H1 (cell line): ENCODE measurements around the gene RNF133. TPM values are rescaled to one million over a fixed set of nuclear protein-coding genes. Genes with fewer than 3 reads are reported as not detected.

Source experiments
- CTCF ChIA-PET: fragments of 300-600 bp; sonication (Branson Sonifier 250); formaldehyde crosslinking; loops from one replicate; lab custom pipeline; 2021; ENCODE audit not compliant: partially characterized antibody; lab: Charles Lee
- POLR2A ChIA-PET: fragments of 300-600 bp; sonication (Branson Sonifier 250); formaldehyde crosslinking; loops from one replicate; lab custom pipeline; 2021; ENCODE audit warnings: inconsistent platforms; ENCODE audit not compliant: partially characterized antibody; lab: Charles Lee
- DNase-seq, 2 experiments: peaks; one replicate each; pipeline versions ENCODE4 v3.0.0 to v3.0.0-alpha.2; 2010 to 2022; ENCODE audit warnings: low spot score in 2 of 2, low read depth in 1 of 2, mixed read lengths in 1 of 2
- FAIRE-seq: peaks from 2 replicates; lab custom pipeline; 2011; peaks lifted over from hg19 to GRCh38; lab: Jason Lieb, UNC
- H2AFZ ChIP-seq: 2 replicates; pipeline ENCODE4 v1.8.1; 2012; ENCODE audit warnings: low read length, inconsistent platforms
- H2AK5ac ChIP-seq: 2 replicates; pipeline ENCODE4 v1.6.1; 2013; ENCODE audit warnings: low read depth, low read length
- H2BK120ac ChIP-seq: replicated peaks from 2 replicates; pipeline ENCODE3; 2013; ENCODE audit warnings: low read depth, low read length, inconsistent platforms
- H2BK12ac ChIP-seq: 2 replicates; pipeline ENCODE4 v1.6.1; 2013; ENCODE audit warnings: low read depth, low read length
- H2BK15ac ChIP-seq: 2 replicates; pipeline ENCODE4 v1.6.1; 2013; ENCODE audit warnings: low read length
- H2BK20ac ChIP-seq: 2 replicates; pipeline ENCODE4 v1.6.1; 2013; ENCODE audit warnings: low read length
- H2BK5ac ChIP-seq: 2 replicates; pipeline ENCODE4 v1.6.1; 2013; ENCODE audit warnings: low read depth, low read length
- H3K14ac ChIP-seq: 2 replicates; pipeline ENCODE4 v1.6.1; 2013; ENCODE audit warnings: inconsistent platforms; ENCODE audit not compliant: insufficient read length
- H3K18ac ChIP-seq: 2 replicates; pipeline ENCODE4 v1.6.1; 2013; ENCODE audit warnings: low read length; ENCODE audit errors: extremely low read depth
- H3K23ac ChIP-seq: 2 replicates; pipeline ENCODE4 v1.6.1; 2013; ENCODE audit warnings: inconsistent platforms; ENCODE audit not compliant: insufficient read length
- H3K23me2 ChIP-seq: 2 replicates; pipeline ENCODE4 v1.6.1; 2013; ENCODE audit warnings: low read depth, low read length
- H3K27ac ChIP-seq: 2 replicates; pipeline ENCODE4 v1.6.1; 2011; ENCODE audit warnings: low read depth, low read length, inconsistent platforms
- H3K27me3 ChIP-seq, 4 experiments: replicated peaks in 1 of 4; 1 replicate in 1 of 4; 2 replicates in 3 of 4; pipeline versions ENCODE4 v1.6.1 to v1.8.1; 2011 to 2013; ENCODE audit warnings: low read length in 3 of 4, mild to moderate bottlenecking in 3 of 4, inconsistent platforms in 2 of 4, mixed read lengths in 2 of 4, moderate library complexity in 1 of 4; ENCODE audit not compliant: control insufficient read depth in 3 of 4, insufficient read depth in 3 of 4; ENCODE audit errors: extremely low read depth in 1 of 4
- H3K36me3 ChIP-seq, 4 experiments: 2 replicates each; pipeline versions ENCODE4 v1.6.1 to v1.8.1; 2011 to 2013; ENCODE audit warnings: mild to moderate bottlenecking in 4 of 4, low read length in 3 of 4, moderate library complexity in 2 of 4, control low read depth in 1 of 4, inconsistent platforms in 1 of 4; ENCODE audit not compliant: insufficient read depth in 4 of 4, control insufficient read depth in 2 of 4
- H3K4ac ChIP-seq: replicated peaks from 2 replicates; pipeline ENCODE3; 2013; ENCODE audit warnings: low read length, low read depth, mixed read lengths, inconsistent platforms; ENCODE audit not compliant: insufficient read length
- H3K4me1 ChIP-seq, 4 experiments: replicated peaks in 1 of 4; 1 replicate in 1 of 4; 2 replicates in 3 of 4; pipeline versions ENCODE4 v1.6.1 to v1.8.1; 2011 to 2013; ENCODE audit warnings: low read length in 3 of 4, inconsistent platforms in 2 of 4, mixed read lengths in 1 of 4; ENCODE audit not compliant: insufficient read depth in 4 of 4, control insufficient read depth in 3 of 4
- H3K4me2 ChIP-seq, 2 experiments: 2 replicates each; pipeline versions ENCODE4 v1.6.1 to v1.8.1; 2011 to 2013; ENCODE audit warnings: low read depth in 2 of 2, low read length in 2 of 2, control low read depth in 1 of 2, inconsistent platforms in 1 of 2, mild to moderate bottlenecking in 1 of 2; ENCODE audit not compliant: insufficient read depth in 1 of 2
- H3K4me3 ChIP-seq, 4 experiments: fragments of 200-600, 300-600 bp in 1 of 4; sonication (generic), shearing (Covaris generic), sonication (Bioruptor Twin) in 1 of 4; 2 replicates each; pipeline versions ENCODE4 v1.5.1 to v1.8.1; 2011 to 2016; ENCODE audit warnings: low read length in 4 of 4, low read depth in 3 of 4, control low read depth in 2 of 4, inconsistent platforms in 2 of 4, mild to moderate bottlenecking in 2 of 4, mixed read lengths in 1 of 4, moderate library complexity in 1 of 4; ENCODE audit not compliant: insufficient read depth in 2 of 4; ENCODE audit errors: extremely low read depth in 1 of 4
- H3K56ac ChIP-seq: replicated peaks from 2 replicates; pipeline ENCODE3; 2013; ENCODE audit warnings: low read depth, mild to moderate bottlenecking, mixed read lengths, low read length, inconsistent platforms; ENCODE audit not compliant: insufficient read length
- H3K79me1 ChIP-seq: 2 replicates; pipeline ENCODE4 v1.6.1; 2013; ENCODE audit warnings: low read depth, low read length, control low read depth
- H3K79me2 ChIP-seq, 2 experiments: 2 replicates each; pipeline versions ENCODE4 v1.6.1 to v1.8.1; 2012 to 2013; ENCODE audit warnings: low read length in 2 of 2, mild to moderate bottlenecking in 2 of 2, inconsistent platforms in 1 of 2; ENCODE audit not compliant: insufficient read depth in 2 of 2, control insufficient read depth in 1 of 2
- H3K9ac ChIP-seq, 4 experiments: replicated peaks in 1 of 4; 1 replicate in 1 of 4; 2 replicates in 3 of 4; pipeline versions ENCODE4 v1.6.1 to v1.8.1; 2011 to 2013; ENCODE audit warnings: low read depth in 3 of 4, low read length in 3 of 4, control low read depth in 2 of 4, mild to moderate bottlenecking in 2 of 4, moderate library complexity in 2 of 4, inconsistent platforms in 1 of 4; ENCODE audit errors: extremely low read depth in 1 of 4
- H3K9me3 ChIP-seq, 2 experiments: 2 replicates each; pipeline versions ENCODE4 v1.6.1 to v1.8.1; 2012 to 2013; ENCODE audit warnings: mild to moderate bottlenecking in 2 of 2, moderate library complexity in 2 of 2, control low read depth in 1 of 2, inconsistent platforms in 1 of 2, low read depth in 1 of 2, low read length in 1 of 2, mixed read lengths in 1 of 2; ENCODE audit not compliant: insufficient read depth in 2 of 2
- H4K20me1 ChIP-seq, 2 experiments: replicated peaks in 1 of 2; 2 replicates each; pipeline versions ENCODE3 to v1.8.1; 2011 to 2013; ENCODE audit warnings: inconsistent platforms in 2 of 2, low read length in 2 of 2, mild to moderate bottlenecking in 1 of 2; ENCODE audit not compliant: insufficient read depth in 2 of 2, control insufficient read depth in 1 of 2
- H4K5ac ChIP-seq: 2 replicates; pipeline ENCODE4 v1.6.1; 2013; ENCODE audit warnings: low read length, low read depth, mixed read lengths, inconsistent platforms; ENCODE audit not compliant: insufficient read length
- H4K8ac ChIP-seq: 2 replicates; pipeline ENCODE4 v1.8.0; 2013; ENCODE audit warnings: mild to moderate bottlenecking, moderate library complexity, low read length, inconsistent platforms; ENCODE audit not compliant: insufficient read depth; ENCODE audit errors: extremely low read depth
- H4K91ac ChIP-seq: replicated peaks from 2 replicates; pipeline ENCODE3; 2013; ENCODE audit warnings: low read length, mixed read lengths, inconsistent platforms; ENCODE audit not compliant: insufficient read length
- CBX5 ChIP-seq: fragments of 300-800, 300-1000 bp; sonication (generic); IDR thresholded peaks from 2 replicates; pipeline ENCODE4 v1.7.1; 2016; ENCODE audit warnings: antibody characterized with exemption, low read length, low read depth
- E2F6 ChIP-seq: IDR thresholded peaks from 2 replicates; pipeline ENCODE4 v1.6.1; 2012; ENCODE audit warnings: inconsistent platforms
- HDAC2 ChIP-seq, 2 experiments: fragments of 300-600 bp in 1 of 2; sonication (generic) in 1 of 2; IDR thresholded peaks; 2 replicates each; pipeline ENCODE4 v1.6.1; 2011 to 2012; ENCODE audit warnings: low read depth in 2 of 2, low read length in 2 of 2, mild to moderate bottlenecking in 2 of 2, moderate library complexity in 2 of 2, borderline replicate concordance in 1 of 2, inconsistent platforms in 1 of 2
- JUN ChIP-seq: IDR thresholded peaks from 2 replicates; pipeline ENCODE4 v1.6.1; 2011; ENCODE audit warnings: low read depth, mild to moderate bottlenecking, improper control_type of control experiment, low read length
- MAX ChIP-seq: IDR thresholded peaks from 2 replicates; pipeline ENCODE4 v1.6.1; 2012; ENCODE audit warnings: inconsistent platforms
- SAP30 ChIP-seq: fragments of 300-600 bp; sonication (generic); IDR thresholded peaks from 2 replicates; pipeline ENCODE4 v1.7.1; 2012; ENCODE audit warnings: low read length, moderate library complexity, mild to moderate bottlenecking, inconsistent platforms; ENCODE audit not compliant: insufficient read depth, insufficient replicate concordance
- WGBS, 2 experiments: shearing (Covaris generic) in 1 of 2; methylation state at CpG; one replicate each; pipeline versions ENCODE4 v1.1.6 to v1.1.7; 2013 to 2015; ENCODE audit warnings: low lambda C conversion rate in 2 of 2, mixed read lengths in 2 of 2, inconsistent platforms in 1 of 2, low coverage in 1 of 2, missing lambda C conversion rate in 1 of 2; ENCODE audit not compliant: insufficient replicate concordance in 2 of 2, insufficient coverage in 1 of 2, insufficient read length in 1 of 2; ENCODE audit errors: extremely low coverage in 1 of 2, missing lambda C conversion rate in 1 of 2; 5-methylcytosine and 5-hydroxymethylcytosine counted together
- polyA plus RNA-seq, 7 experiments: library from polyadenylated mRNA; depleted of rRNA in 3 of 7; stranded (reverse) in 5 of 7; unstranded in 2 of 7; fragments of >200 nt in 5 of 7; fragments of 200-250 nt in 2 of 7; gene quantifications; 1 replicate in 5 of 7; 2 replicates in 1 of 7; 4 replicates in 1 of 7; pipeline versions ENCODE4 v1.2.1 to v1.2.3, GENCODE V29; 2011 to 2013; ENCODE audit warnings: missing spikeins in 2 of 7, mixed read lengths in 2 of 7
- total RNA-seq: library from RNA; stranded (reverse); fragmentation: NEBNext Ultra II Directional; extraction: Animal tissue kit (Norgen Biotek cat#: 25700); gene quantifications from 2 replicates; pipeline ENCODE4 v1.2.1, GENCODE V29; 2021

Gene RNF133
- total and polyA plus RNA-seq, 2 of the 8 experiments (the other 6 are each of a cell fraction or from before 2014, with no cell fraction given) = 0.09 to 0.39 TPM

GRCh38 chr7:122675011-122675410, 23.9 kb downstream of the RNF133 start:
- H3K79me2 ChIP-seq = peaks cover 0 to 11% of the 10 kb centered on the region in 2 experiments; a peak in 2 of 4 replicates
- no peak overlapping the region for H3K4me3 ChIP-seq
- peak overlapping the region; percentile 52 for H2BK120ac ChIP-seq
- no peak overlapping the region; the same call in 1 of the 2 replicates for H2BK15ac ChIP-seq
- H3K9me3 ChIP-seq = peaks cover 3 to 8% of the 10 kb centered on the region in 2 experiments; a peak in 2 of 4 replicates
- no peak overlapping the region for H3K56ac ChIP-seq
- H3K27ac ChIP-seq = no peak overlapping the region
- no peak overlapping the region; the same call in 1 of the 2 replicates for H2BK12ac ChIP-seq
- ChIA-PET CTCF (interaction anchor here (0.9 kb wide), 1 partner anchor 10 kb away, joined by 3 read pairs; no protein-coding TSS in a partner anchor), POLR2A (interaction anchor here (0.6 kb wide), 1 partner anchor 291 kb away, joined by 3 read pairs; no protein-coding TSS in a partner anchor)
- H3K14ac ChIP-seq = no peak overlapping the region
- no peaks in the 10 kb centered on the region for H3K79me1 ChIP-seq
- no peak overlapping the region for H3K9ac ChIP-seq
- no peak overlapping the region for H3K23ac ChIP-seq
- no peak overlapping the region for H4K8ac ChIP-seq
- no peak overlapping the region for H3K4me2 ChIP-seq
- DNase-seq (no peak), FAIRE-seq (no peak)
- no peak overlapping the region for H3K18ac ChIP-seq
- no peak for TF ChIP-seq HDAC2 (IDR thresholded peaks at IDR 0.05; ENCODE audit: borderline replicate concordance in 1 of 2, low read depth in 2 of 2, low read length in 2 of 2)
- TF ChIP-seq JUN = no peak
- TF ChIP-seq SAP30 = no peak
- TF ChIP-seq MAX = no peak
- TF ChIP-seq E2F6 = no peak
- no peak for TF ChIP-seq CBX5
- peaks cover 6 to 30% (median 19%) of the 10 kb centered on the region in 4 experiments for H3K4me1 ChIP-seq
- no peak overlapping the region for H4K5ac ChIP-seq
- no peaks in the 10 kb centered on the region for H3K23me2 ChIP-seq
- no peak overlapping the region for H2BK5ac ChIP-seq
- no peak overlapping the region for H2AK5ac ChIP-seq
- WGBS, 2 experiments = 91% methylated on average over 7 of the region's 7 CpGs; no CpG with 5 or more reads in 1 of the 2 experiments
- H2BK20ac ChIP-seq = no peak overlapping the region
- H4K91ac ChIP-seq = no peak overlapping the region
- peaks cover 0 to 2% (median 0%) of the 10 kb centered on the region in 4 experiments; a peak in 1 of 7 replicates for H3K27me3 ChIP-seq
- H3K4ac ChIP-seq = no peak overlapping the region
- no peaks in the 10 kb centered on the region for H4K20me1 ChIP-seq
- peaks cover 0 to 4% (median 0%) of the 10 kb centered on the region in 4 experiments; a peak in 1 of 8 replicates for H3K36me3 ChIP-seq
- H2AFZ ChIP-seq = no peak overlapping the region
